ENCODE measurements around the gene EEFSEC. TPM values are rescaled to one million over a fixed set of nuclear protein-coding genes. Genes with fewer than 3 reads are reported as not detected.
A peak's percentile ranks its signal among the peaks of the same experiment; 100 is the strongest.

Gene EEFSEC
- total and polyA plus RNA-seq, 7 experiments from 2014 or later, result 17.3 to 31.4 (median 18.3) TPM

DNA sequence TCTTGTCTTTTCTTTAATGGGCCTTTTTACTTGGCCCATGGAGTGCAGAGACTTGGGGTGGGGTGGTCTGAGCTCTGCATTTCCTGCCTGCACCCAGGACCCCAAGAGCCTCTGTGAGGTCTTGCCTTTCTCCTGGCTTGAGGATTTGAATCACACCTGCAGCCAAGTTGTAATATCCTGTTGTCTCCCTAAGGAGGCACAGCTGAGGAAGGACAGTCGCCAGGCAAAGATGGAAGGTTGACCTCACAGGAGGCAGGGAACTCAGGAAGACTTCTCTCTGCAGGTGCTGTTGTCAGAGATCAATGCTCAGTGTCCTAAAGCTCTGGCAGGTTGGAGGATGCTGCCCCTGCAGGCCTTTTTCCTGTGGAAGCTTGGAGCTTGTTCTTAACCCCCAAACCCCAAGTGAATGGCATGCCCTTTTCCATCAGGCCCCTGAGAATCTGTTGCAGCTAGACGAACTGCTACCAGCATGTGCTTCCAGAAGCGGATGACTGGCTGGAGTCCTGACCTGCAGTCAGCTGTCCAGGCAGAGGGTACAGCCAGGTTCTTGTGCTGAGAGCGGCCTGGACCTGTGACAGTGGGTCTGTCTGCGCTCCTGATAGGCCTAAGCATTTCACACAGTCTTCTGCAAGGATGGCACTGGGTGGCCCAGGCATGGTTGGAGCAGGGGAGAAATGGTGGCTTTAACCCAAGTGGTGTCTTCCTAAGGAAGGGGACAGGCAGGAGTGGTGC is 120.0 kb downstream of the EEFSEC start:
- Mint-ChIP-seq H3K9me3 (no peaks in the 10 kb centered on the region), H3K4me1 (peaks cover 0 to 35% (median 19%) of the 10 kb centered on the region in 7 donors), H3K36me3 (peaks cover 0 to 28% (median 8%) of the 10 kb centered on the region in 5 donors), H3K27me3 (no peaks in the 10 kb centered on the region), H3K27ac (peak overlapping the region in 1 of 9 donors; percentile 4), H3K4me3 (no peak overlapping the region)
- H3K27me3 ChIP-seq (ENCODE audit: control insufficient read depth in 2 of 2, insufficient read depth in 2 of 2, low read length in 2 of 2), result no peaks in the 10 kb centered on the region
- H3K9me3 ChIP-seq (ENCODE audit: control insufficient read depth in 2 of 3, low read length in 3 of 3), result no peaks in the 10 kb centered on the region
- DNase-seq (no peak), ATAC-seq (no peak)
- no peaks in the 10 kb centered on the region for H3K4me1 ChIP-seq (ENCODE audit: control insufficient read depth in 2 of 2, insufficient read depth in 2 of 2, low read length in 2 of 2)
- H3K4me3 ChIP-seq (ENCODE audit: low read length), result no peak overlapping the region
- ChIA-PET POLR2A (no interaction called here), CTCF (no interaction called here)
- no peak overlapping the region for H3K27ac ChIP-seq (ENCODE audit: low read depth, low read length)
- intact Hi-C loops (cut with micrococcal nuclease), result no loop called here
- H3K36me3 ChIP-seq (ENCODE audit: control insufficient read depth in 2 of 3, insufficient read depth in 3 of 3, low read length in 3 of 3), result peaks cover 0 to 29% (median 0%) of the 10 kb centered on the region in 3 experiments

DNA sequence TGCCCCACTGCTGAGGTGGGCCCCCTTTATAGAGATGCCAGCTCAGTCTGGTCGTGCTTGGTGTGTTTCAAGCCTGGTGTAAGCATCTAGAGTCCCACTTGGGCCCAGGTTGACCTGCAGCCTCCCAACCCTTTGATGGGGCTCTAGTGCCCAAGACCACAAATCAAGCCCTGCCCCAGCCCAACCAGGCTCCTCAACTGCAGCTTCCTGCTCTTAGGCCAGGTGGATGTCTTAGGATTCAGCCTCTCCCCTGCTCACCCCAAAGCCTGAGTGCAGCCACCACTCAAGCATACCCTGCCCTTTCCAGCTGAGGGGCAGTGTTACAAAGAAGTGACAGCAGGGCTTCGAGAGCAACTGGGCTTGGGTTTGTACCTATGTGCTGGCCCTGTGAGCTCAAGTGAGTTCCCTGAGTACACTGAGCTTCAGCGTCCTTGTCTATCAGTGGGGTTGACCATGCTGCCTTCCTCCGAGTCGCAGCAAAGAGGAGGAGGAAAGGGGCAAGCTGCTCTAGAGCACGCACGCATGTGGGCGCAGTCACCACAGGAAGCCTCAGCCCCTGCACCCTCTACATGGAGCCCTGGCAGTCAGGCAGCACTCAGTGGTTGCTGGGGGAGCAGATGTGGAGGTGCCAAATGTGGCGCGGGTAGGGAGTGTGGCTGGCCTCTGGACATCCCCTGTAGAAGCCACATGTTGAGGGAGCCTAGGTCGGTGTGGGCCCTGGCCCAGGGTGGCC is 120.7 kb downstream of the EEFSEC start:
- no peak overlapping the region for H3K27ac ChIP-seq (ENCODE audit: low read depth, low read length)
- no peaks in the 10 kb centered on the region for H3K4me1 ChIP-seq (ENCODE audit: control insufficient read depth in 2 of 2, insufficient read depth in 2 of 2, low read length in 2 of 2)
- H3K36me3 ChIP-seq (ENCODE audit: control insufficient read depth in 2 of 3, insufficient read depth in 3 of 3, low read length in 3 of 3), result peaks cover 0 to 25% (median 0%) of the 10 kb centered on the region in 3 experiments
- Mint-ChIP-seq H3K4me1 (peaks cover 0 to 38% (median 23%) of the 10 kb centered on the region in 7 donors), H3K27me3 (no peaks in the 10 kb centered on the region), H3K9me3 (no peaks in the 10 kb centered on the region), H3K27ac (peak overlapping the region in 1 of 9 donors; percentile 55), H3K4me3 (no peak overlapping the region), H3K36me3 (peaks cover 0 to 25% (median 5%) of the 10 kb centered on the region in 5 donors)
- no peak for DNase-seq
- ATAC-seq, result no peak
- POLR2A ChIA-PET, result interaction anchor here (0.8 kb wide), 1 partner anchor 22 kb away, joined by 3 read pairs; no protein-coding TSS in a partner anchor
- H3K27me3 ChIP-seq (ENCODE audit: control insufficient read depth in 2 of 2, insufficient read depth in 2 of 2, low read length in 2 of 2), result no peaks in the 10 kb centered on the region
- H3K4me3 ChIP-seq (ENCODE audit: low read length), result no peak overlapping the region
- CTCF ChIA-PET, result no interaction called here
- H3K9me3 ChIP-seq (ENCODE audit: control insufficient read depth in 2 of 3, low read length in 3 of 3), result no peaks in the 10 kb centered on the region
- intact Hi-C loops (cut with micrococcal nuclease), result no loop called here

DNA sequence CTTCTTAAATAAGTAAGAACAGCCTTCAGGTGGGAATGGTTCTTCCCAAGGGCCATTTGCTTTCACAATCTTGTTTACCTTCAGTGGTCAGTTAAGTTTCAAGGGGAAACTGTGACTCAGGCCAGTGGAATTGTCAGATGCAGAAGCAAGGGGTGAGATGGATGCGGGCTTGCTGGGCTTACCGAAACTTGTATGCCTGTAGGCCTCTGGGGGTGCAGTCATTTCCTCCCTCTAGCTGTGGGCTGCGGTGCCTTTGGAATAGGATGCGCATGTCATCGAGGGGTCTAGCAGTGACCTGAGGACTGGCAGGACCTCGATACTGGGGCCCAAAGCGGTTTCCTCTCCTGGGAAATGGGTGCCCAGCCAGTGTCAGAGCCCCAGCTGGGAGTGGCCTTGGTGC is 121.6 kb downstream of the EEFSEC start:
- no peak overlapping the region for H3K27ac Mint-ChIP-seq
- CTCF ChIA-PET, result no interaction called here

DNA sequence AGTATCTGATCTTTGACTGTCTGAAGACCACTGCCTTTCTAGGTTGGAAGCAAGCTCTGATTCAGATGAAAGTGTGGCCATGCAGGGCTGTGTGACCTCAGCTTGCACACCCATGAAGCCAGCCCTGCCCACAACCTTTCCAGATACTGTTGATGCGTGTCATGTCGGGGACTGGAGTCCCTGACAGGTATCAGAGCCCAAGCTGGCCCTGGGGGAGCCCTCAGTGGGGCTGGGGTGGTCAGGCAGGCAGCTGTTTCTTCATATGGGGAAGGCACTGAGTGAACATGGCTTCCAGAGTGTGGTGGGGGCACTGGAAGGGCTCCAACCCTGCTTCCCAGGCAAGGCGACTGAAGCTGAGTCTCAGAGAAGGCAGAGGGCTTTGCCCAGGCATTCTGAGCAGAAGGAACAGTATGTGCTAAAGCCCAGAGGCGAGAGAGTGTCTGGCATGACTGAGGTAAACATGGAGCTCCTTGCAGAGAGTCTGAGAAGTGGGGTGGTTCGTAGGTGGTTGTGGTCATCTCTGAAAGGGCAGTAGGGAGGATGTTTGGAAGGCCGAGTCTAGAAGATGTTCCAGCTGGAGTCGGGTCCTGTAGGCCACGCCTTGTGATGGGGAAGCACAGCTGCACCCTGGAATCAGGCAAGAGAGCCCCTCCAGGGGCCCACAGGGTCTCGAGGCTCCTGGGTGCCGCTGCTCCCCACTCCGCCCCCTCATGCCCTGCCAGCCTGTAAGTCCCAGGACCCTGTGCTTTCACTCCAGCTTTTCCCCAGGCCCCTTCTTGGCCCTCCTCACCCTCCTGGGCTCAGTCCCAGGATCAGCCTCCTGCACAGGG is 122.2 kb downstream of the EEFSEC start:
- H3K4me3 ChIP-seq (ENCODE audit: low read length), result no peak overlapping the region
- ChIA-PET CTCF (no interaction called here), POLR2A (interaction anchor here (1.0 kb wide), 1 partner anchor 12 kb away, joined by 3 read pairs; no protein-coding TSS in a partner anchor)
- ATAC-seq, result no peak
- Mint-ChIP-seq H3K36me3 (peaks cover 0 to 21% (median 8%) of the 10 kb centered on the region in 5 donors), H3K4me3 (no peak overlapping the region), H3K9me3 (no peaks in the 10 kb centered on the region), H3K4me1 (peaks cover 0 to 37% (median 24%) of the 10 kb centered on the region in 7 donors), H3K27ac (peak overlapping the region in 2 of 9 donors; percentile 62 to 81), H3K27me3 (no peaks in the 10 kb centered on the region)
- H3K27ac ChIP-seq (ENCODE audit: low read depth, low read length), result no peak overlapping the region
- H3K27me3 ChIP-seq (ENCODE audit: control insufficient read depth in 2 of 2, insufficient read depth in 2 of 2, low read length in 2 of 2), result no peaks in the 10 kb centered on the region
- intact Hi-C loops (cut with micrococcal nuclease), result loop anchor here in 1 of 2 donors (5.0 kb wide), 1 partner anchor 47 kb away; no protein-coding TSS in a partner anchor
- H3K9me3 ChIP-seq (ENCODE audit: control insufficient read depth in 2 of 3, low read length in 3 of 3), result no peaks in the 10 kb centered on the region
- no peak for DNase-seq
- no peaks in the 10 kb centered on the region for H3K4me1 ChIP-seq (ENCODE audit: control insufficient read depth in 2 of 2, insufficient read depth in 2 of 2, low read length in 2 of 2)
- peaks cover 0 to 22% (median 0%) of the 10 kb centered on the region in 3 experiments for H3K36me3 ChIP-seq (ENCODE audit: control insufficient read depth in 2 of 3, insufficient read depth in 3 of 3, low read length in 3 of 3)

More for the DNA sequence above, 121.6 kb downstream of the EEFSEC start:
- Histone ChIP-seq H3K4me3 (ENCODE audit: low read length) (no peak overlapping the region), H3K27ac (ENCODE audit: low read depth, low read length) (no peak overlapping the region), H3K4me1 (ENCODE audit: control insufficient read depth in 2 of 2, insufficient read depth in 2 of 2, low read length in 2 of 2) (no peaks in the 10 kb centered on the region), H3K36me3 (ENCODE audit: control insufficient read depth in 2 of 3, insufficient read depth in 3 of 3, low read length in 3 of 3) (peaks cover 0 to 22% (median 0%) of the 10 kb centered on the region in 3 experiments), H3K9me3 (ENCODE audit: control insufficient read depth in 2 of 3, low read length in 3 of 3) (no peaks in the 10 kb centered on the region), H3K27me3 (ENCODE audit: control insufficient read depth in 2 of 2, insufficient read depth in 2 of 2, low read length in 2 of 2) (no peaks in the 10 kb centered on the region)
- no peaks in the 10 kb centered on the region for H3K27me3 Mint-ChIP-seq
- peaks cover 0 to 22% (median 5%) of the 10 kb centered on the region in 5 donors for H3K36me3 Mint-ChIP-seq
- no peaks in the 10 kb centered on the region for H3K9me3 Mint-ChIP-seq
- H3K4me3 Mint-ChIP-seq, result no peak overlapping the region
- DNase-seq (no peak), ATAC-seq (no peak)
- POLR2A ChIA-PET, result interaction anchor here (0.8 kb wide), 1 partner anchor 21 kb away, joined by 3 read pairs; no protein-coding TSS in a partner anchor
- intact Hi-C loops (cut with micrococcal nuclease), result loop anchor here in 1 of 2 donors (5.0 kb wide), 1 partner anchor 47 kb away; no protein-coding TSS in a partner anchor
- H3K4me1 Mint-ChIP-seq, result peaks cover 0 to 36% (median 23%) of the 10 kb centered on the region in 7 donors

DNA sequence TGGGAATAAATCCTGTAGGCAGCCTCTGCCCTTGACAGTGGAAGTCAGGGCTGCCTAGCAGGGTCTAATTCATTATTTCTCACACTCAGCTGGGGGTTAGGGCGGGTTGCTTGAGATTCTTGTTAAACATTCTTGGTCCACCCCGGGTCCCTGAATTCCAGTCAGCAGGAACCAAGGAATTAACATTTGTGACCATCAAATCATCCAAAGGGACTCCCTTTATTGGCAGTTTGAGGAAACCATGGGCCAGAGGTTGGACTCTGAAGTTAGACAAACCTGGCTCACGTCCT is 122.8 kb downstream of the EEFSEC start:
- H3K4me1 Mint-ChIP-seq, result peaks cover 0 to 39% (median 29%) of the 10 kb centered on the region in 7 donors
- no peaks in the 10 kb centered on the region for H3K27me3 Mint-ChIP-seq
- H3K9me3 Mint-ChIP-seq, result no peaks in the 10 kb centered on the region
- H3K4me3 Mint-ChIP-seq, result no peak overlapping the region
- no peak for ATAC-seq
- Histone ChIP-seq H3K36me3 (ENCODE audit: control insufficient read depth in 2 of 3, insufficient read depth in 3 of 3, low read length in 3 of 3) (peaks cover 0 to 22% (median 0%) of the 10 kb centered on the region in 3 experiments), H3K9me3 (ENCODE audit: control insufficient read depth in 2 of 3, low read length in 3 of 3) (no peaks in the 10 kb centered on the region), H3K4me3 (ENCODE audit: low read length) (no peak overlapping the region), H3K27me3 (ENCODE audit: control insufficient read depth in 2 of 2, insufficient read depth in 2 of 2, low read length in 2 of 2) (no peaks in the 10 kb centered on the region), H3K27ac (ENCODE audit: low read depth, low read length) (no peak overlapping the region), H3K4me1 (ENCODE audit: control insufficient read depth in 2 of 2, insufficient read depth in 2 of 2, low read length in 2 of 2) (no peaks in the 10 kb centered on the region)
- ChIA-PET CTCF (no interaction called here), POLR2A (interaction anchor here (1.0 kb wide), 1 partner anchor 11 kb away, joined by 3 read pairs; no protein-coding TSS in a partner anchor)
- peak overlapping the region in 1 of 9 donors; percentile 36 for H3K27ac Mint-ChIP-seq
- intact Hi-C loops (cut with micrococcal nuclease), result loop anchor here in 1 of 2 donors (5.0 kb wide), 1 partner anchor 46 kb away; no protein-coding TSS in a partner anchor
- DNase-seq, result no peak
- H3K36me3 Mint-ChIP-seq, result peaks cover 0 to 17% (median 8%) of the 10 kb centered on the region in 5 donors

DNA sequence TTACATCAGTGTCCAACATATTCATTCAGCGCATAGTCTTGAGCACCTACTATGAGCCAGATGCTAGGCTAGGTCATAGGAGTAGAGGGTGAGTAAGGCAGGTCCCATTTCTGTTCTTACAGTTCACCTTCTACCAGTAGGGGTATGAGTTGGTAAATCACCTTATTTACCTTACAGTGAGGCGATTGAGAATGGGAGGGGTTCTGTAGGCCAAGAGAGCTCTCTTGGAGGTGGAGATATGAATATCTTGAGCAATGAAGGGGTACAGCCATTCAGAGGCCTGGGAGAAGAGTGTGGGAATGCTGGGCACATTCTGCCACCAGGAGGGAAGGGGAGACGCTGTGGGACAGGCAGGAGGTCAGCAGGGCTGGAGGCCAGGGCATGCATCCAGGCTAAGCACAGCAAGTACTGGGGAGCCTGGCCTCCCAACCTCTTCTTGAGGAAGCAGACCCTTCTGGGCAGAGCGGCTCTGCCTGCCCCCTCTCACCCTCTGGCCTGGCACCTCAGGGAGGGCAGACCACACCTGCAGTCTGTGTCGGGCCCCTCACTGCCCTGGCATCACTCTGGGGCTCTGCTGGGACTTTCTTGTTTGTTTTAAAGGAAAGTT is 123.4 kb downstream of the EEFSEC start:
- Mint-ChIP-seq H3K4me3 (no peak overlapping the region), H3K4me1 (peaks cover 0 to 39% (median 32%) of the 10 kb centered on the region in 7 donors), H3K9me3 (no peaks in the 10 kb centered on the region), H3K36me3 (peaks cover 0 to 17% (median 8%) of the 10 kb centered on the region in 5 donors), H3K27me3 (no peaks in the 10 kb centered on the region), H3K27ac (peak overlapping the region in 3 of 9 donors; percentile 20 to 66 (median 43))
- H3K27me3 ChIP-seq (ENCODE audit: control insufficient read depth in 2 of 2, insufficient read depth in 2 of 2, low read length in 2 of 2), result no peaks in the 10 kb centered on the region
- ChIA-PET POLR2A (no interaction called here), CTCF (no interaction called here)
- no peaks in the 10 kb centered on the region for H3K9me3 ChIP-seq (ENCODE audit: control insufficient read depth in 2 of 3, low read length in 3 of 3)
- H3K4me3 ChIP-seq (ENCODE audit: low read length), result no peak overlapping the region
- no peak overlapping the region for H3K27ac ChIP-seq (ENCODE audit: low read depth, low read length)
- H3K4me1 ChIP-seq (ENCODE audit: control insufficient read depth in 2 of 2, insufficient read depth in 2 of 2, low read length in 2 of 2), result no peaks in the 10 kb centered on the region
- intact Hi-C loops (cut with micrococcal nuclease), result loop anchor here in 1 of 2 donors (5.0 kb wide), 1 partner anchor 46 kb away; no protein-coding TSS in a partner anchor
- peaks cover 0 to 18% (median 0%) of the 10 kb centered on the region in 3 experiments for H3K36me3 ChIP-seq (ENCODE audit: control insufficient read depth in 2 of 3, insufficient read depth in 3 of 3, low read length in 3 of 3)
- ATAC-seq (no peak), DNase-seq (no peak)
